Measurements from ENCODE around the gene KCND3. TPM values are rescaled to one million over a fixed set of nuclear protein-coding genes. Genes with fewer than 3 reads are reported as not detected.

The KCND3 gene
- total and polyA plus RNA-seq, 2 donors (not counting 3 experiments of a cell fraction or from before 2014, with no cell fraction given), result 0.03 TPM; not detected in 1

DNA sequence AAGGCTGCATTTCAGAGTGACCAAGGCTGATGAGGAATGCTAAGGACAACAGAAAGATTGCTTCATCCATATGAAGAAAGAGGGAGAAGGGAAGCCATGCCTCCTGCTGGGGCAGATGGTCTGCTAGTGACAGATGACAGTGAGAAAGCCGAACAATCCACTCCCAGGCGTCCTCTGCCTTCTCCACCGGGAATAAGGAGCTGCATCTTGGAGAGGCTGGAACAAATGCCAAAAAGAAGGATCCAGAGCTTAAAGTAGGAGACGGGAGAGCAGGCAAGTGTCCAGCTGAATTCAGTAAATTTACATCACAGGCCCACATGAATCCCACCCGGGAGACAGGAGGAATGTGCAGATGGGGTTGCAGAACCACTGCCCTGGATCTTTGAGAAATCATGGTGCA lies 200.3 kb downstream of the KCND3 start:
- no peak overlapping the region for H2AFZ ChIP-seq (ENCODE audit: low read depth, low read length)
- POLR2A ChIA-PET, result no interaction called here
- dilution Hi-C loops (cut with MboI; ENCODE audit: extremely low pct_ligation_motif_present, low sequenced_read_pairs), result no loop called here
- peaks cover 8 to 11% of the 10 kb centered on the region in 2 experiments for H3K27me3 ChIP-seq (ENCODE audit: control insufficient read depth in 2 of 2, insufficient read depth in 2 of 2, low read length in 2 of 2)
- H3K27ac ChIP-seq (ENCODE audit: insufficient read depth, low read depth, low read length), result no peak overlapping the region
- FAIRE-seq (no peak), DNase-seq (ENCODE audit: low read depth, low spot score) (no peak)
- intact Hi-C loops (cut with micrococcal nuclease), result no loop called here
- H3K4me1 ChIP-seq (ENCODE audit: control insufficient read depth, extremely low read depth, insufficient read depth, low read length), result no peaks in the 10 kb centered on the region
- no peaks in the 10 kb centered on the region for H4K20me1 ChIP-seq (replicated peaks; ENCODE audit: control insufficient read depth, extremely low read depth, insufficient read depth, low read length)
- H3K9me1 ChIP-seq (replicated peaks; ENCODE audit: control insufficient read depth, extremely low read depth, insufficient read depth, low read length), result no peaks in the 10 kb centered on the region
- H3K79me2 ChIP-seq (ENCODE audit: control insufficient read depth, insufficient read depth, low read length), result no peaks in the 10 kb centered on the region
- BruUV-seq (replicated peaks), result no TSS peak
- no peaks in the 10 kb centered on the region for H3K9me3 ChIP-seq (replicated peaks; ENCODE audit: control insufficient read depth, insufficient read depth, low read length)
- no peak for TF ChIP-seq POLR2AphosphoS5 (IDR thresholded peaks at IDR 0.05; ENCODE audit: insufficient read depth, low read depth, low read length)
- TF ChIP-seq, protein P1, sequence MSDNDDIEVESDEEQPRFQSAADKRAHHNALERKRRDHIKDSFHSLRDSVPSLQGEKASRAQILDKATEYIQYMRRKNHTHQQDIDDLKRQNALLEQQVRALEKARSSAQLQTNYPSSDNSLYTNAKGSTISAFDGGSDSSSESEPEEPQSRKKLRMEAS (IDR thresholded peaks at IDR 0.05; ENCODE audit: insufficient read depth, insufficient read length), result no peak
- no peak overlapping the region for H3K4me3 ChIP-seq (replicated peaks in 1 of 3; ENCODE audit: insufficient read depth in 1 of 3, low read depth in 1 of 3, low read length in 3 of 3)
- no peak overlapping the region for H3K9ac ChIP-seq (replicated peaks; ENCODE audit: extremely low read depth, insufficient read depth, low read length)
- H3K36me3 ChIP-seq (ENCODE audit: control insufficient read depth in 2 of 2, extremely low read depth in 1 of 2, insufficient read depth in 2 of 2, low read length in 2 of 2), result no peaks in the 10 kb centered on the region
- CTCF ChIA-PET, result no interaction called here
- H3K4me2 ChIP-seq (ENCODE audit: insufficient read depth, low read length), result no peak overlapping the region

DNA sequence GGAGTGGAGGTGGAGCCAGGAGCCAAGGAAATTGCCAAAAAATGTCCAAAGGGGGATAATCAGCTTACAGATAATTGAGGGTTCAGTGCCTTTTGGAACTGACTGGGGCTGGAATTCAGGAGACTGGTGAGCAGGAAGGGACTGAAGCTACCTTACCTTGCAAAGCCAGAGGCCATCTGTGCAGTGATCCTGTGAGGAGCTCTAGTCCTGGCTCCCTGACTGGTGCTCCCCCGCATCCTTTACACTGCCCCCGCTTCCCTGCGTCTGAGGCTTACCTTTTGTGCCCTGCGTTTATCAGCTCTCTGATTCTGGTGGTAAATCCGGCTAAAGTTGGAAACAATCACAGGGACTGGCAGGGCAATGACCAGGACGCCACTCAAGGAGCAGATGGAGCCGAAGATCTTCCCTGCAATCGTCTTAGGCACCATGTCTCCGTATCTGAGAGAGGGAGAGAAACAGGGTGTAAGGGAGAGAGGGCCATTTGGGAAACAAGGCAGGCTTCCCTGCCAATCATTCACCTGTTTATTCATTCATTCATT lies 202.7 kb downstream of the KCND3 start:
- Histone ChIP-seq H3K36me3 (ENCODE audit: control insufficient read depth in 2 of 2, extremely low read depth in 1 of 2, insufficient read depth in 2 of 2, low read length in 2 of 2) (no peaks in the 10 kb centered on the region), H3K4me3 (replicated peaks in 1 of 3; ENCODE audit: insufficient read depth in 1 of 3, low read depth in 1 of 3, low read length in 3 of 3) (no peak overlapping the region), H4K20me1 (replicated peaks; ENCODE audit: control insufficient read depth, extremely low read depth, insufficient read depth, low read length) (no peaks in the 10 kb centered on the region), H2AFZ (ENCODE audit: low read depth, low read length) (no peak overlapping the region), H3K9me1 (replicated peaks; ENCODE audit: control insufficient read depth, extremely low read depth, insufficient read depth, low read length) (no peaks in the 10 kb centered on the region), H3K9ac (replicated peaks; ENCODE audit: extremely low read depth, insufficient read depth, low read length) (no peak overlapping the region), H3K79me2 (ENCODE audit: control insufficient read depth, insufficient read depth, low read length) (no peaks in the 10 kb centered on the region), H3K9me3 (replicated peaks; ENCODE audit: control insufficient read depth, insufficient read depth, low read length) (no peaks in the 10 kb centered on the region), H3K4me2 (ENCODE audit: insufficient read depth, low read length) (no peak overlapping the region), H3K4me1 (ENCODE audit: control insufficient read depth, extremely low read depth, insufficient read depth, low read length) (no peaks in the 10 kb centered on the region), H3K27me3 (ENCODE audit: control insufficient read depth in 2 of 2, insufficient read depth in 2 of 2, low read length in 2 of 2) (peaks cover 8% of the 10 kb centered on the region in 2 experiments), H3K27ac (ENCODE audit: insufficient read depth, low read depth, low read length) (no peak overlapping the region)
- BruUV-seq (replicated peaks), result no TSS peak
- intact Hi-C loops (cut with micrococcal nuclease) (no loop called here), dilution Hi-C loops (cut with MboI; ENCODE audit: extremely low pct_ligation_motif_present, low sequenced_read_pairs) (no loop called here)
- DNase-seq (ENCODE audit: low read depth, low spot score) (no peak), FAIRE-seq (no peak)
- no peak for TF ChIP-seq POLR2AphosphoS5 (IDR thresholded peaks at IDR 0.05; ENCODE audit: insufficient read depth, low read depth, low read length)
- TF ChIP-seq GATA2 (IDR thresholded peaks at IDR 0.05; ENCODE audit: insufficient read depth, insufficient read length, low read depth, low read length), result no peak
- TF ChIP-seq FOS (IDR thresholded peaks at IDR 0.05; ENCODE audit: borderline replicate concordance, insufficient read depth, low read length), result no peak
- no peak for TF ChIP-seq EZH2 (IDR thresholded peaks at IDR 0.05; ENCODE audit: borderline replicate concordance, low read depth, low read length, severe bottlenecking)
- TF ChIP-seq, protein P2, sequence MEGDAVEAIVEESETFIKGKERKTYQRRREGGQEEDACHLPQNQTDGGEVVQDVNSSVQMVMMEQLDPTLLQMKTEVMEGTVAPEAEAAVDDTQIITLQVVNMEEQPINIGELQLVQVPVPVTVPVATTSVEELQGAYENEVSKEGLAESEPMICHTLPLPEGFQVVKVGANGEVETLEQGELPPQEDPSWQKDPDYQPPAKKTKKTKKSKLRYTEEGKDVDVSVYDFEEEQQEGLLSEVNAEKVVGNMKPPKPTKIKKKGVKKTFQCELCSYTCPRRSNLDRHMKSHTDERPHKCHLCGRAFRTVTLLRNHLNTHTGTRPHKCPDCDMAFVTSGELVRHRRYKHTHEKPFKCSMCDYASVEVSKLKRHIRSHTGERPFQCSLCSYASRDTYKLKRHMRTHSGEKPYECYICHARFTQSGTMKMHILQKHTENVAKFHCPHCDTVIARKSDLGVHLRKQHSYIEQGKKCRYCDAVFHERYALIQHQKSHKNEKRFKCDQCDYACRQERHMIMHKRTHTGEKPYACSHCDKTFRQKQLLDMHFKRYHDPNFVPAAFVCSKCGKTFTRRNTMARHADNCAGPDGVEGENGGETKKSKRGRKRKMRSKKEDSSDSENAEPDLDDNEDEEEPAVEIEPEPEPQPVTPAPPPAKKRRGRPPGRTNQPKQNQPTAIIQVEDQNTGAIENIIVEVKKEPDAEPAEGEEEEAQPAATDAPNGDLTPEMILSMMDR (IDR thresholded peaks at IDR 0.05; ENCODE audit: extremely low read depth in 1 of 2, insufficient read depth in 1 of 2, low read depth in 1 of 2, low read length in 2 of 2), result no peak
- TF ChIP-seq JUN (IDR thresholded peaks at IDR 0.05; ENCODE audit: borderline replicate concordance, insufficient read depth, insufficient read length, low read depth), result no peak
- no peak for TF ChIP-seq MYC (IDR thresholded peaks at IDR 0.05; ENCODE audit: low read depth, low read length)
- TF ChIP-seq POLR2A (IDR thresholded peaks at IDR 0.05; ENCODE audit: low read depth, low read length), result no peak
- TF ChIP-seq, protein P1 (IDR thresholded peaks at IDR 0.05; ENCODE audit: insufficient read depth, insufficient read length), result no peak
- CTCF ChIA-PET, result no interaction called here
- POLR2A ChIA-PET, result no interaction called here

All from endothelial cell of umbilical vein (primary cell).